Fibroblast of skin of back (primary cell): ENCODE data around the gene CPM. TPM values are rescaled to one million over a fixed set of nuclear protein-coding genes. Genes with fewer than 3 reads are reported as not detected.
A peak's percentile ranks its signal among the peaks of the same experiment; 100 is the strongest.

Experiments used
- DNase-seq: peaks from one replicate; pipeline ENCODE4 v3.0.0-alpha.2; 2013
- polyA plus RNA-seq, 2 experiments: library from polyadenylated mRNA; unstranded; fragments of 120-200 nt; gene quantifications; one replicate each; pipeline ENCODE4 v1.2.1, GENCODE V29; 2013; ENCODE audit not compliant: insufficient read length in 2 of 2

Gene CPM
- 0.68 TPM for polyA plus RNA-seq (2013, experiment 1 of 2; ENCODE audit: insufficient read length)
- 2.2 TPM for polyA plus RNA-seq (2013, experiment 2 of 2; ENCODE audit: insufficient read length)

GRCh38 chr12:68932961-68933893, at the start of gene CPM:
Gene CPM, minus strand, starts transcription at chr12:68933171. Its CDS starts 334 bp downstream, at chr12:68932837.
- peak; percentile 52 for DNase-seq

- peak; percentile 23 for DNase-seq
Observed at GRCh38 chr12:68981516-68981915, 48.5 kb upstream of the CPM start.

GRCh38 chr12:68980476-68981212, 47.7 kb upstream of the CPM start:
- no peak for DNase-seq

GRCh38 chr12:68978678-68979077, 45.7 kb upstream of the CPM start:
- DNase-seq: no peak

GRCh38 chr12:68977909-68978610, 45.1 kb upstream of the CPM start:
- no peak for DNase-seq

GRCh38 chr12:68977335-68977734, 44.4 kb upstream of the CPM start:
- no peak for DNase-seq

- DNase-seq: no peak
Observed at GRCh38 chr12:68976395-68976841, 43.4 kb upstream of the CPM start.

- DNase-seq: no peak
Observed at GRCh38 chr12:68975811-68976210, 42.8 kb upstream of the CPM start.

- DNase-seq: no peak
Observed at GRCh38 chr12:68972595-68972994, 39.6 kb upstream of the CPM start.

- peak; percentile 77 for DNase-seq
Observed at GRCh38 chr12:68971404-68971803, 38.4 kb upstream of the CPM start.

- DNase-seq: no peak
Observed at GRCh38 chr12:68970951-68971350, 38.0 kb upstream of the CPM start.

GRCh38 chr12:68970306-68970705, 37.3 kb upstream of the CPM start:
- no peak for DNase-seq

- DNase-seq: no peak
Observed at GRCh38 chr12:68967046-68967445, 34.1 kb upstream of the CPM start.

- no peak for DNase-seq
Observed at GRCh38 chr12:68963856-68964745, 31.1 kb upstream of the CPM start.

- no peak for DNase-seq
Observed at GRCh38 chr12:68962877-68963855, 30.2 kb upstream of the CPM start.

GRCh38 chr12:68959891-68960464, 27.0 kb upstream of the CPM start:
- no peak for DNase-seq

GRCh38 chr12:68959143-68959858, 26.3 kb upstream of the CPM start:
- no peak for DNase-seq

GRCh38 chr12:68958322-68958721, 25.4 kb upstream of the CPM start:
- no peak for DNase-seq

GRCh38 chr12:68957273-68957672, 24.3 kb upstream of the CPM start:
- no peak for DNase-seq
